SU-DHL-6 (cell line): ENCODE results near the gene MAT1A.

Experiments
- EZH2phosphoT487 ChIP-seq: fragments of 200-600 bp; sonication (generic), shearing (Covaris generic); conservative IDR thresholded peaks from 2 replicates; pipeline ENCODE4 v1.6.1; 2018; ENCODE audit warnings: mild to moderate bottlenecking, antibody characterized with exemption, low read length, moderate library complexity, mixed read lengths
- TF ChIP-seq, protein P1 (sequence below): fragments of 200-600 bp; sonication (generic); IDR thresholded peaks from one replicate; pipeline ENCODE4 v1.5.1; 2017; ENCODE audit warnings: antibody characterized with exemption, mild to moderate bottlenecking, low read length, moderate library complexity; ENCODE audit not compliant: insufficient read depth, poor library complexity, severe bottlenecking

DNA sequence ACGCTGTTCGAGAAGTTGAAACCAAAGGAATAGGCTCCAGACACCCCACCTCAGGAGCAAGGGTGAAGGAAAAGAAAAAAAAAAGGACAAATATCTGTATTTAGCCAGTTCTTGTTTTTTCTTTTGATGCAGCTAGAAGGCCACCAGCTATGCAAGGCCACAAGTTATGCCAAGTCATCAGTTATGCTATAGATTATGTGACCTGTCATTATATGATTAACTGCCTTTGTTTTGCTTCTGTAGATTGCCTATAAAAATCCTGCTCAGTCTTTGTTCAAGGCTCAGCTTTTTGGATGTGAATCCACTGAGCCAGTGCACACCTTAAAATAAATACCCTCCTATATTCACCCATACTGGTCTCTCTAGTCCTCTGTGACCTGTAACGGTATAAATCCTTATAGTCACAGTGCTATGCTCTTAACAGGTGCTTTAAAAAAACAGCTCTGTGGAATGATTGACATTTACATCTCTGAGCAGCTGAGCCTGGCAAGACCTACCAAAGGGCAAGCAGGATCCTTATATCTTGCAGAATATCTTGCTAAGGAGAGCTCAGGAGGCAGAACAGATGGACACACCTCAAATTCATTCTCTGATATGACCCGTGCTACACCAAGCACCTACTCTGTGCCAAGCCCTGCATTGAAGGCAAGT is 20.4 kb downstream of the MAT1A start:
- no peak for TF ChIP-seq EZH2phosphoT487
- TF ChIP-seq, protein P1, sequence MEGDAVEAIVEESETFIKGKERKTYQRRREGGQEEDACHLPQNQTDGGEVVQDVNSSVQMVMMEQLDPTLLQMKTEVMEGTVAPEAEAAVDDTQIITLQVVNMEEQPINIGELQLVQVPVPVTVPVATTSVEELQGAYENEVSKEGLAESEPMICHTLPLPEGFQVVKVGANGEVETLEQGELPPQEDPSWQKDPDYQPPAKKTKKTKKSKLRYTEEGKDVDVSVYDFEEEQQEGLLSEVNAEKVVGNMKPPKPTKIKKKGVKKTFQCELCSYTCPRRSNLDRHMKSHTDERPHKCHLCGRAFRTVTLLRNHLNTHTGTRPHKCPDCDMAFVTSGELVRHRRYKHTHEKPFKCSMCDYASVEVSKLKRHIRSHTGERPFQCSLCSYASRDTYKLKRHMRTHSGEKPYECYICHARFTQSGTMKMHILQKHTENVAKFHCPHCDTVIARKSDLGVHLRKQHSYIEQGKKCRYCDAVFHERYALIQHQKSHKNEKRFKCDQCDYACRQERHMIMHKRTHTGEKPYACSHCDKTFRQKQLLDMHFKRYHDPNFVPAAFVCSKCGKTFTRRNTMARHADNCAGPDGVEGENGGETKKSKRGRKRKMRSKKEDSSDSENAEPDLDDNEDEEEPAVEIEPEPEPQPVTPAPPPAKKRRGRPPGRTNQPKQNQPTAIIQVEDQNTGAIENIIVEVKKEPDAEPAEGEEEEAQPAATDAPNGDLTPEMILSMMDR = no peak
